GM19240 (cell line): ENCODE results near the gene ABR.
A peak's percentile ranks its signal among the peaks of the same experiment; 100 is the strongest.

Source experiments
- DNase-seq: peaks from one replicate; pipeline ENCODE4 v3.0.0; 2011; ENCODE audit warnings: low spot score; ENCODE audit not compliant: insufficient read length

Gene ABR

GRCh38 chr17:1179818-1180742, at the start of gene ABR:
Gene ABR, minus strand, starts transcription at chr17:1179981. Its CDS starts 254 bp downstream, at chr17:1179727.
- DNase-seq, result no peak

GRCh38 chr17:1229349-1229899, 49.6 kb upstream of the ABR start:
- DNase-seq, result peak; percentile 76

- no peak for DNase-seq
Measured at GRCh38 chr17:1228781-1229348, 49.1 kb upstream of the ABR start.

GRCh38 chr17:1227917-1228780, 48.4 kb upstream of the ABR start:
- DNase-seq, result peak; percentile 59

GRCh38 chr17:1227365-1227764, 47.6 kb upstream of the ABR start:
- no peak for DNase-seq

GRCh38 chr17:1226308-1226707, 46.5 kb upstream of the ABR start:
- no peak for DNase-seq

- no peak for DNase-seq
Measured at GRCh38 chr17:1224330-1224729, 44.5 kb upstream of the ABR start.

- DNase-seq, result no peak
Measured at GRCh38 chr17:1223662-1224061, 43.9 kb upstream of the ABR start.

GRCh38 chr17:1222321-1222720, 42.5 kb upstream of the ABR start:
- DNase-seq, result no peak

GRCh38 chr17:1221209-1221608, 41.4 kb upstream of the ABR start:
- DNase-seq, result no peak

GRCh38 chr17:1220346-1220745, 40.6 kb upstream of the ABR start:
- DNase-seq, result no peak

GRCh38 chr17:1217089-1217385, 37.3 kb upstream of the ABR start:
- no peak for DNase-seq

- no peak for DNase-seq
Measured at GRCh38 chr17:1216217-1217088, 36.7 kb upstream of the ABR start.

GRCh38 chr17:1212946-1213345, 33.2 kb upstream of the ABR start:
- no peak for DNase-seq

GRCh38 chr17:1211287-1211686, 31.5 kb upstream of the ABR start:
- no peak for DNase-seq

- no peak for DNase-seq
Measured at GRCh38 chr17:1208966-1209365, 29.2 kb upstream of the ABR start.

- DNase-seq, result no peak
Measured at GRCh38 chr17:1206026-1206777, 26.4 kb upstream of the ABR start.

- no peak for DNase-seq
Measured at GRCh38 chr17:1203967-1204291, 24.1 kb upstream of the ABR start.

- DNase-seq, result no peak
Measured at GRCh38 chr17:1203111-1203966, 23.6 kb upstream of the ABR start.
